Non-pigmented ciliary epithelial cell (primary cell): ENCODE measurements around the gene SEMA3A.

Experiments
- DNase-seq: peaks from one replicate; pipeline ENCODE4 v3.0.0-alpha.2; 2010; ENCODE audit warnings: low read depth

SEMA3A gene

DNA sequence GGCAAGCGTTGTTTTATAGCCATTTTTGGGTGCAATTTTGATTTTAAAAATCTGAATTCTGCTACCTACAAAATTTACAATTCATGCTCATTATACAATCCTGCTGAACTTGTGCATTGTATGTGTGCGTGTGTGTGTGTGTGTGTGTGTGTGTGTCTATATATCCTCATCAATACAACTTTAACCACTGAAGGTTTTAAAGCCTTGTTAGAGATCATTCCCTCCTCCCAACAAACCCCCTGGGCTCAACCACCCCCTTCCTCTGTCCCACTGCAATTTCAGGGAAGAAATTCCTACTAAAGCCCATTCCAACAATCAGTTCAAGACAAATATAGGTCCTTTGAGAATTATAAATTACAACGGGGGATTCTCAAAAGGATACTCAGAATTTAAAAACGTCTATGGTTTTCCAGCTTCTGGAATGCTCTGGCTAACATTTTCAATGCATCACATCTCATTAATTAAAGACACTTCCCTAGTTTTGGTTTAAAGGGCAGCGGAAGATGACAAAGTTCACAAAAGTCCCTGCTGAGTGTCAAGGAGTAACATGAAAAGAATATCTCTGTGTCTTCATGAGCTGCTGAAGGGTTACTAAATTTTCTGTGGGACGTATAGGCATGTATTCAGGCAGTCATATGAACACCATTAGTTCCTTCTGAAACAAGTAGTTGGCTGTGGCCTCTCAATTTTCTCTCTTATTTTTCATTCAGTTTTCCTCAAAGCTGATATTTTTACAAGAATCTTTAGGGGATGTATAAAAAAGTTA lies 889 bp upstream of the SEMA3A start:
- DNase-seq, result no peak

- no peak for DNase-seq
Observed at GRCh38 chr7:84193747-84194146, 842 bp downstream of the SEMA3A start.

GRCh38 chr7:84191842-84192241 lies 2.7 kb downstream of the SEMA3A start:
- no peak for DNase-seq

DNA sequence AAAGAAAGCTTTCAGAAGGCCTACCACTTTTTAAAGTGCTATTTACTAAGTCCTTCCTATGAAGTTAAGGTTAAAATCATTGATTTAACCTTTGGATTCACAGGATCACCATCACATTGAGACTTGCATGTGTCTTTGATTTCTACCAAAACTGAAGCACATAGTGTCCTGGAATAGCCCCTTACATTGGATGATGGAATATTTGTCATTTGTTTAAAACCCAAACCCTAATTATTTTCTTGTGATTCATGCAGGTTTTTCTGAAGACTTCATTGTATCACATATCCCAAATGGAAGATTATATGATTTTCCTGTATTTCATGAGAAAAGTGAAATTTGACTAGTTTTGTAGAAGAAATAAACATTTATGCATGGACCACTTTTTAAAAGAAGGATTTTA lies 3.3 kb downstream of the SEMA3A start:
- no peak for DNase-seq

- no peak for DNase-seq
Observed at GRCh38 chr7:84190016-84190705, 4.4 kb downstream of the SEMA3A start.

- no peak for DNase-seq
Observed at GRCh38 chr7:84188786-84189405, 5.7 kb downstream of the SEMA3A start.

DNA sequence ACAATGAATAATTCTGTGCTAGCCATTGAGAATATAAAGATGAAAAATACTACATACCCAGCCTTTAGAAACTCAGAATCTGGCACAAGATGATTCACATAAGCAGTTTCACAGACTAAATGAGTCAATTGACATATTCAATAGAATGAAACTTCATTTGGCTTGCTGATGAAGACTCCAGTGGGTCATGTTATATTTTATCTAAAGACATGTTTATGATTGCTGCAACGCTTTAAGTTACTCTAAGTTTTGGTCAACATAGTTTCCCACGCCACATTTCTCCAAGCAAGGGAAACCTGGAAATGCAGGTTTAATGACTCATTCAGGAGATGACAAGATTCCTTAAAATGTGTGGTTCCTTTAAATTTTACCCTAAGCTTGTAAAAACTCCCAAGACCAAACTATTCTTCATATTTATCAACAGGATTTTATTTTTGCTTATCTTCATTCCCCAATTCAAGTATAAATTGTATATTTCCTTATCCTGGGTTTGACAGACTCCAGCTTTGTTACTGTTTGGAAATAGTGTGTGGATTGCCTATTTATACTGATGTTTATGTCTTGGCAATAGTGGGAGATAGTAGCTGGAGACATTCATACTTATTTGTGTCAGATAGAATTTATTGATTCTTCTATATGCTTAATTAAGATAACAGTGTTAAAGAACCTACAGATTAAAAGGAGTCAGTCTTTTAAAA lies 6.6 kb downstream of the SEMA3A start:
- DNase-seq, result no peak

DNA sequence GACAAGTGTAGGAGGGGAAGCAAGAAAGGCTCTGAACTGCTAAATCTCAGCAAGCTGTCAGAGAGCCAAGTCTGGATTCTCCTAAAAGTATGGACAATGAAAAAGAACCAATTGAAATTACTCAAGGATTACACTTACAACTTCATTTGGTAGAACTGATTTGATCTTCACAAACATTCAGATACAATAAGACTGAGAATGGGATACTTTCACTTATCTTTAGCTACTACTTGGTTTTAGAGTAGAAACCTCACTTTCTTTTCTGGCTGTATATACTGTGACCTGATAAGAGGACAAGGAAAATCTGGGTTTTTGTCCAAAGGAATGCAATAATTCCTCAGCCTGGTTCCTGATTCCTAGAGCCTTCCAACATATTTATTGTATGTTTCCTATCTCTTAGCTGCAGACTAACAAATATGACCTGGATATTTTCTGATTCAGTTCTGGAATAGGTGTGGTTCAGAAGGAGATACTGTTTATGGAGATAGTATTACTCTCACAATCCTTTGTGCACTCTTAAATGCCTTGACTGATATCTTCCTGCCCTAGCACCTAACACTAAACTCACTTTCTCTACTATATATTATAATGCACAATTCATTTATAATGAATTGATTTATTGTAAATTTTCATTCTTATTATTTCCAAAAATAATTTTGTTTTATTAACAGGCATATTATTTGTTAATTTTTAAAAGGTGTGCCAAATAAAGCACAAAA lies 7.3 kb downstream of the SEMA3A start:
- no peak for DNase-seq

- DNase-seq, result no peak
Observed at GRCh38 chr7:84183741-84184140, 10.8 kb downstream of the SEMA3A start.

GRCh38 chr7:84182301-84182700 lies 12.3 kb downstream of the SEMA3A start:
- no peak for DNase-seq

- no peak for DNase-seq
Observed at GRCh38 chr7:84181628-84182027, 13.0 kb downstream of the SEMA3A start.

- no peak for DNase-seq
Observed at GRCh38 chr7:84177758-84178412, 16.7 kb downstream of the SEMA3A start.

DNA sequence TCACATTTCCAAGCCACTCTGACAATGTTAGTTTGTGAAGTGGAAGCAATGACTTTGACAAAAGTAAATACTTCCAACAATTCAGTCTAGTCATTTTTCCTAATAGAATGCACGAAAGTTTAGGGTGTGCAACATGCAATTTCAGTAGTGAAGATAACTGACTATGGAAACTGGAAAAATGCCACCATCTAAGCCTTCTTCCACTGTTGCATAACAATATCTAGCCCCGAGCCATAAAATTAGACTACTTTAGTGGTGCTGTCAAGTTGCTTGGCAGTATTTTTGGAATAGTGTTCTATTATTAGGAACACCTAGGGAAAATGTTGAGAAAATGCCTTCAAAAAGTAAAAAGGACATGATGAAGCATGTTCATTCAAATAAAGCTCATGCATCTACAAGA lies 17.9 kb downstream of the SEMA3A start:
- DNase-seq, result no peak

- DNase-seq, result no peak
Observed at GRCh38 chr7:84175461-84175860, 19.1 kb downstream of the SEMA3A start.

DNA sequence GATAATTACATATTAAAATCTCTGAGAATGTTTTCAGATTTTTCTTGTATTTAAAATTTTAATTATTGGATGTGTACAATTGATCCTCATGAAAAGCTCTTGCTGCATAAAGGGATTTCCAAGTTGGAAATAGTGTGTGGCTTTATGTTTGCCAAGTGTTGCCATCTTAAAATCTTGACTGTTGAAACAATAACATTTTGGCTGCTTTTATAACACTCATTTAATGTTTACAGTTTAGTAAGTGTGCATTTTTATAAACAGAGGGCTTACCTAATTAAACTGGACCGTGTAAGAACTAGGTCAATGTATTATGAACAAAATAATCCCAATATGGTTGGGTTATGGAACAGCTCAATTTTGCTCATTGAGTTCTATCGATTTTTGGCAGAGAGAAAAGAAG lies 23.9 kb downstream of the SEMA3A start:
- no peak for DNase-seq

DNA sequence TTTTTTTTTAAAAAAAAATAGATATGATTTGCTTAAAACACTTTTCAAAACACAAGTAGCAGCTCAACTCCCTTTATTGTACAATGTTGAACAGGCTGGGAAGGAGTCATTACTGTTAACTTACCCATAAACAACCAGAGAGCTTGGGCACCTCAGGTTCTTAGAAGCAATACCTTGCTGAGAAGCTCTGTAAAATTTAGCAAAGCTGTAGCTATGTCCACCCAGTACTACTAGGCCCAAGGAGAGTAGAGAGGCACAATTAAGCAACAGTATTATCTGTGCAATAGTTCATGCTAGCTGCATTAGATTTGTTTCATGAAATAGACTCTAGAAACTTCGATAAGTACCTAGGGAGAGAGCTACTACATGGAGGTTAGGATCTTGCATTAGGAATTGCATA lies 32.0 kb downstream of the SEMA3A start:
- no peak for DNase-seq

GRCh38 chr7:84162125-84162524 lies 32.5 kb downstream of the SEMA3A start:
- DNase-seq, result no peak

GRCh38 chr7:84161398-84161797 lies 33.2 kb downstream of the SEMA3A start:
- DNase-seq, result no peak

DNA sequence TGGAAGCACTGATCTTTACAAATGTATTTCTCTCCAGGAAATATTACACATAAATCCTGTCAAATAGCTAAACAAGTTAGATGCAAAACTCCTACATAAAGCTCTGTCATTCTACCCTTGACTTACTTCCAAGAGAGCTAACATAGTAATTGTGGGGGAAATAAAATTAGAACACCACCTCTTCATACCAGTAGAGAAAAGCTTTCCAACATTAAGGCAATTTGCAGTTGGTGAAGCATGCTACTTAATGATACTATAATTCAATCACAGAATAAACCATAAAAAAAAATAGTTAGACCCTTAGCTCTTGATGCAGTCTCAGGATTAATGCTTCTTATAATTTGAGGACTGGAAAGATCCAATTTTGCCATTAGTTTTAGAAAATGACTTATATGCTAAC lies 35.2 kb downstream of the SEMA3A start:
- no peak for DNase-seq

DNA sequence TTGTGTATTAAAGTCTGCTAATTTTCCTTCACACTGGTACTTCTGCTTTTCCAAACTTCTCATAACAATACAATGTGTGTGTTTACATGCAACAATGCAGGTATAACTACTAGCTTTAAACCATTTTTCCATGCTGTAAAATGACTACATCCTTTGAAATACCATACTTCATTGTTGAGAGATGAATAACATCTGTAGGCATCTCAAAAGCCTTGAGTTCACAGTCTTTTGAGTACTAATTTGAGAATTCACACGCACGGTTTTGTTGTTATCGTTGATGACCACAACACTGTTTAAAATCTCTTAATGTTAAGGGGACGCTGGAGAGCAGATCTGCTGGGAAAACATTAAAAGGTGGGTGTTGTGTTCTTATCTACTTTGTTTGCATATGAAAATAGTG lies 37.4 kb downstream of the SEMA3A start:
- no peak for DNase-seq

DNA sequence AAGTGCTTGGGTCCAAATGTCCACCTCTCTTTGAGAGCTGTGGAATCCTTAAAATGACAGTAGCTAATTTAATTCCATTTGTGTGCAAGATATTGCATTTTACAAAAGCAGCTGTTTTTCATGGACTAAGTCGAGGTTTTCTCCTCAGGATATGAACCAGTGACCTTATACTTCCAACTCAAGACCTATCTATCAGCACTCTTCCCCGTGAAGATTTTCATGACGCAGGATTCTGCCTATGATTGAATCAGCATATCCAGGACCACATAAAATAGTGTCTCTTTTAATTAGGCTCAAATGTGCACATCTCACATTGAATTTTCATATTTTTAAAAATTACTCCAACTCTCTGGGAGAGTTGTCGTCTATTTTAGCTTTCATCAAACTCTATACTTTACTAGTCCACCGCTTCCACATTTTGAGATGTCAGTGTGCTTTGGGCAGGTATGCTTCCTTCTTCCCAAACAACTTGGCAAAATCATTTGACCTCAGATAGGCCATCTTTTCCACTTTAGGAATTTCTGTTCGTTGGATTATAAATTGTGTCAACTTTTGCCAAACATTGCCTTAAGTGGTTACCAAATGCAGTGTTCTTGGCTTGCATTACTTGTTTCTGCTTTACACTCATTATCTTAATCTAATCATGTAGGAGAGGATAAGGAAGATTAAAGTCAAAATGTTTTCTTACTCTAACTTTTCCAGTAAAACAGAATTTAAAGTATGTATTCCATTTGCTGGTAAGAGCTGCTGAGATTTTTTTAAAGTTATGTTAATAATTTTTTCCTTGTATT lies 39.4 kb downstream of the SEMA3A start:
- DNase-seq, result no peak
